HG02938 (cell line): ENCODE data around the gene LSMEM2.

ENCODE experiments used
- ATAC-seq: cut with Tn5 transposase; IDR thresholded peaks from one replicate; pipeline ENCODE4 v1.9.1; 2021; ENCODE audit warnings: mild to moderate bottlenecking, moderate library complexity; ENCODE audit not compliant: unreplicated experiment

The LSMEM2 gene

GRCh38 chr3:50320853-50321335, 42.0 kb downstream of the LSMEM2 start:
- peak; percentile 46 for ATAC-seq

- peak; percentile 73 for ATAC-seq
Measured at GRCh38 chr3:50321336-50322114, 42.6 kb downstream of the LSMEM2 start.

- ATAC-seq: no peak
Measured at GRCh38 chr3:50322115-50322385, 43.2 kb downstream of the LSMEM2 start.

- ATAC-seq: no peak
Measured at GRCh38 chr3:50322386-50323091, 43.7 kb downstream of the LSMEM2 start, which contains the start of gene HYAL2. HYAL2 (minus strand) TSS chr3:50322745; CDS start chr3:50320489, 2,256 bp downstream.

- no peak for ATAC-seq
Measured at GRCh38 chr3:50323092-50323600, 44.3 kb downstream of the LSMEM2 start.

- ATAC-seq: no peak
Measured at GRCh38 chr3:50323614-50324199, 44.8 kb downstream of the LSMEM2 start.

GRCh38 chr3:50324351-50325112, 45.6 kb downstream of the LSMEM2 start:
- no peak for ATAC-seq

GRCh38 chr3:50325113-50325480, 46.2 kb downstream of the LSMEM2 start:
- ATAC-seq: no peak

GRCh38 chr3:50325497-50326181, 46.8 kb downstream of the LSMEM2 start:
- ATAC-seq: no peak

- ATAC-seq: no peak
Measured at GRCh38 chr3:50326182-50326541, 47.3 kb downstream of the LSMEM2 start.

- no peak for ATAC-seq
Measured at GRCh38 chr3:50327129-50327528, 48.2 kb downstream of the LSMEM2 start.

- peak; percentile 86 for ATAC-seq
Measured at GRCh38 chr3:50327943-50328691, 49.2 kb downstream of the LSMEM2 start, which contains the start of gene TUSC2. TUSC2 (minus strand) TSS chr3:50328223; CDS start chr3:50328099, 124 bp downstream.

GRCh38 chr3:50330330-50330729, 51.4 kb downstream of the LSMEM2 start:
- ATAC-seq: no peak

GRCh38 chr3:50331364-50331907, 52.5 kb downstream of the LSMEM2 start:
- ATAC-seq: no peak

- no peak for ATAC-seq
Measured at GRCh38 chr3:50333744-50334328, 54.9 kb downstream of the LSMEM2 start.

GRCh38 chr3:50334339-50335075, 55.6 kb downstream of the LSMEM2 start:
- no peak for ATAC-seq

- ATAC-seq: peak; percentile 14
Measured at GRCh38 chr3:50336452-50337174, 57.7 kb downstream of the LSMEM2 start.
